ENCODE measurements around the gene RELB.

GRCh38 chr19:44986389-44986788 lies 14.9 kb upstream of the RELB start:
- no peak for TF ChIP-seq POLR2AphosphoS5 (IDR thresholded peaks at IDR 0.05; ENCODE audit: insufficient read depth in 1 of 2, low read depth in 1 of 2)
- TF ChIP-seq POLR2A (IDR thresholded peaks at IDR 0.05), result no peak

Measured in vagina (tissue), 2 donors.